K562 (cell line): ENCODE measurements around the gene IGFALS. TPM values are rescaled to one million over a fixed set of nuclear protein-coding genes. Genes with fewer than 3 reads are reported as not detected.
A peak's percentile ranks its signal among the peaks of the same experiment; 100 is the strongest.

Source experiments
- ARHGAP35 ChIP-seq: fragments of 450-650 bp; IDR thresholded peaks from 2 replicates; pipeline ENCODE4 v1.6.1; 2018; ENCODE audit not compliant: partially characterized antibody
- BHLHE40 ChIP-seq: IDR thresholded peaks from 2 replicates; pipeline ENCODE4 v1.6.1; 2011; ENCODE audit warnings: low read length, improper control_type of control experiment
- BRCA1 ChIP-seq, 2 experiments: fragments of 450-650 bp in 1 of 2; sonication (generic) in 1 of 2; formaldehyde crosslinking in 1 of 2; IDR thresholded peaks; 2 replicates each; pipeline versions ENCODE4 v1.5.0 to v1.6.1; 2017 to 2020; ENCODE audit warnings: mild to moderate bottlenecking in 1 of 2, missing genetic modification reagents in 1 of 2
- ELK1 ChIP-seq: sonication (generic); formaldehyde crosslinking; IDR thresholded peaks from 2 replicates; pipeline ENCODE4 v1.8.1; 2022; ENCODE audit warnings: missing genetic modification reagents
- EP300 ChIP-seq: IDR thresholded peaks from 2 replicates; pipeline ENCODE4 v1.6.1; 2012; ENCODE audit warnings: low read length, improper control_type of control experiment
- KLF1 ChIP-seq: fragments of 450-650 bp; IDR thresholded peaks from 2 replicates; pipeline ENCODE4 v1.6.1; 2016; ENCODE audit warnings: missing genetic modification characterization, missing compliant biosample characterization
- KLF10 ChIP-seq: fragments of 250-450 bp; sonication (Bioruptor Pico); IDR thresholded peaks from 2 replicates; pipeline ENCODE4 v1.6.1; 2021; ENCODE audit warnings: matching md5 sums
- NKRF ChIP-seq: fragments of 450-650 bp; IDR thresholded peaks from 2 replicates; pipeline ENCODE4 v1.6.1; 2016; ENCODE audit warnings: borderline replicate concordance
- NRF1 ChIP-seq, 2 experiments: fragments of 450-650 bp; IDR thresholded peaks in 1 of 2; conservative IDR thresholded peaks in 1 of 2; 2 replicates each; pipeline ENCODE4 v1.6.1; 2014; ENCODE audit warnings: mild to moderate bottlenecking in 2 of 2
- PKNOX1 ChIP-seq: fragments of 450-650 bp; IDR thresholded peaks from 2 replicates; pipeline ENCODE4 v1.6.1; 2016
- RBM15 ChIP-seq: fragments of 200-400 bp; formaldehyde crosslinking; IDR thresholded peaks from 2 replicates; pipeline ENCODE4 v1.6.1; 2018; ENCODE audit warnings: mild to moderate bottlenecking, low read length, moderate library complexity; ENCODE audit not compliant: insufficient read depth
- YY1 ChIP-seq, 3 experiments: IDR thresholded peaks; 2 replicates each; pipeline ENCODE4 v1.6.1; 2011; ENCODE audit warnings: low read length in 2 of 3, mild to moderate bottlenecking in 2 of 3, moderate library complexity in 2 of 3, borderline replicate concordance in 1 of 3, control low read depth in 1 of 3, low read depth in 1 of 3; ENCODE audit not compliant: insufficient read depth in 3 of 3, insufficient replicate concordance in 2 of 3, control insufficient read depth in 1 of 3, insufficient read length in 1 of 3; ENCODE audit errors: extremely low read depth in 1 of 3
- ZNF507 ChIP-seq: conservative IDR thresholded peaks from 2 replicates; pipeline ENCODE4 v1.6.1; 2017; ENCODE audit warnings: missing genetic modification characterization, missing compliant biosample characterization
- polyA plus RNA-seq, 8 experiments: library from polyadenylated mRNA; depleted of rRNA in 4 of 8; stranded (reverse) in 5 of 8; unstranded in 3 of 8; fragments of >200 nt; fragmentation: Nextera tagmentation in 2 of 8; fragmentation: Illumina TruSeq in 1 of 8; extraction: Ambion mirVana in 2 of 8; extraction: Trizol in 1 of 8; gene quantifications; 2 replicates each; pipeline versions ENCODE4 v1.2.1 to v1.2.3, GENCODE V29; 2011 to 2014; ENCODE audit warnings: inconsistent platforms in 1 of 8, missing spikeins in 1 of 8
- total RNA-seq, 7 experiments: library from RNA; depleted of rRNA in 6 of 7; stranded (reverse); fragments of >200 nt in 6 of 7; fragmentation: Illumina TruSeq in 2 of 7; extraction: Trizol in 2 of 7; gene quantifications; 2 replicates each; pipeline versions ENCODE4 v1.2.1 to v1.2.3, GENCODE V29; 2011 to 2021; ENCODE audit warnings: low replicate concordance in 1 of 7
- TF ChIP-seq, protein P1 (sequence below), 2 experiments: IDR thresholded peaks; 2 replicates each; pipeline ENCODE4 v1.6.1; 2011; ENCODE audit warnings: borderline replicate concordance in 1 of 2, control low read depth in 1 of 2, low read depth in 1 of 2, low read length in 1 of 2, mild to moderate bottlenecking in 1 of 2, mixed read lengths in 1 of 2, moderate library complexity in 1 of 2; ENCODE audit not compliant: insufficient read depth in 1 of 2, insufficient read length in 1 of 2, poor library complexity in 1 of 2, severe bottlenecking in 1 of 2; ENCODE audit errors: extremely low read depth in 1 of 2
- TF ChIP-seq, protein P2 (sequence below): fragments of 250-450 bp; sonication (Bioruptor Pico); IDR thresholded peaks from 2 replicates; pipeline ENCODE4 v1.5.0; 2020; ENCODE audit warnings: mild to moderate bottlenecking, borderline replicate concordance
- TF ChIP-seq, protein P3 (sequence below): fragments of 450-650 bp; formaldehyde crosslinking; IDR thresholded peaks from 2 replicates; pipeline ENCODE4 v1.4.0; 2022; ENCODE audit warnings: mild to moderate bottlenecking, moderate library complexity

IGFALS gene
- total and polyA plus RNA-seq, 9 of the 15 experiments (the other 6 are each of a cell fraction or from before 2014, with no cell fraction given): not detected

- TF ChIP-seq BRCA1 (IDR thresholded peaks at IDR 0.05): no peak
- 0 out of 2 replicates have a peak, but pooled peaks have one; percentile 1 for TF ChIP-seq BRCA1 (CRISPR knock-in tag; IDR thresholded peaks at IDR 0.05)
- no peak for TF ChIP-seq ELK1 (CRISPR knock-in tag)
- no peak for TF ChIP-seq KLF1 (tag)
- TF ChIP-seq ZNF507: no peak
- TF ChIP-seq, protein P1, sequence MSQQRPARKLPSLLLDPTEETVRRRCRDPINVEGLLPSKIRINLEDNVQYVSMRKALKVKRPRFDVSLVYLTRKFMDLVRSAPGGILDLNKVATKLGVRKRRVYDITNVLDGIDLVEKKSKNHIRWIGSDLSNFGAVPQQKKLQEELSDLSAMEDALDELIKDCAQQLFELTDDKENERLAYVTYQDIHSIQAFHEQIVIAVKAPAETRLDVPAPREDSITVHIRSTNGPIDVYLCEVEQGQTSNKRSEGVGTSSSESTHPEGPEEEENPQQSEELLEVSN (IDR thresholded peaks at IDR 0.05; ENCODE audit: borderline replicate concordance in 1 of 2, extremely low read depth in 1 of 2, insufficient read depth in 1 of 2, insufficient read length in 1 of 2, low read depth in 1 of 2, low read length in 1 of 2, poor library complexity in 1 of 2, severe bottlenecking in 1 of 2): peak in 1 of 2 experiments; percentile 71
- no peak for TF ChIP-seq RBM15
- no peak for TF ChIP-seq YY1 (IDR thresholded peaks at IDR 0.05; ENCODE audit: borderline replicate concordance in 1 of 3, control insufficient read depth in 1 of 3, extremely low read depth in 1 of 3, insufficient read depth in 3 of 3, insufficient read length in 1 of 3, insufficient replicate concordance in 2 of 3, low read depth in 1 of 3, low read length in 2 of 3)
- TF ChIP-seq, protein P2, sequence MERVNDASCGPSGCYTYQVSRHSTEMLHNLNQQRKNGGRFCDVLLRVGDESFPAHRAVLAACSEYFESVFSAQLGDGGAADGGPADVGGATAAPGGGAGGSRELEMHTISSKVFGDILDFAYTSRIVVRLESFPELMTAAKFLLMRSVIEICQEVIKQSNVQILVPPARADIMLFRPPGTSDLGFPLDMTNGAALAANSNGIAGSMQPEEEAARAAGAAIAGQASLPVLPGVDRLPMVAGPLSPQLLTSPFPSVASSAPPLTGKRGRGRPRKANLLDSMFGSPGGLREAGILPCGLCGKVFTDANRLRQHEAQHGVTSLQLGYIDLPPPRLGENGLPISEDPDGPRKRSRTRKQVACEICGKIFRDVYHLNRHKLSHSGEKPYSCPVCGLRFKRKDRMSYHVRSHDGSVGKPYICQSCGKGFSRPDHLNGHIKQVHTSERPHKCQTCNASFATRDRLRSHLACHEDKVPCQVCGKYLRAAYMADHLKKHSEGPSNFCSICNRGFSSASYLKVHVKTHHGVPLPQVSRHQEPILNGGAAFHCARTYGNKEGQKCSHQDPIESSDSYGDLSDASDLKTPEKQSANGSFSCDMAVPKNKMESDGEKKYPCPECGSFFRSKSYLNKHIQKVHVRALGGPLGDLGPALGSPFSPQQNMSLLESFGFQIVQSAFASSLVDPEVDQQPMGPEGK (CRISPR knock-in tag): no peak
- no peak for TF ChIP-seq KLF10 (CRISPR knock-in tag)
- TF ChIP-seq PKNOX1: peak; percentile 23; the same call in 1 of the 2 replicates
- TF ChIP-seq, protein P3, sequence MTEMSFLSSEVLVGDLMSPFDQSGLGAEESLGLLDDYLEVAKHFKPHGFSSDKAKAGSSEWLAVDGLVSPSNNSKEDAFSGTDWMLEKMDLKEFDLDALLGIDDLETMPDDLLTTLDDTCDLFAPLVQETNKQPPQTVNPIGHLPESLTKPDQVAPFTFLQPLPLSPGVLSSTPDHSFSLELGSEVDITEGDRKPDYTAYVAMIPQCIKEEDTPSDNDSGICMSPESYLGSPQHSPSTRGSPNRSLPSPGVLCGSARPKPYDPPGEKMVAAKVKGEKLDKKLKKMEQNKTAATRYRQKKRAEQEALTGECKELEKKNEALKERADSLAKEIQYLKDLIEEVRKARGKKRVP (CRISPR knock-in tag): no peak
- TF ChIP-seq EP300: no peak
- TF ChIP-seq NRF1 (conservative IDR thresholded peaks at IDR 0.05 in 1 of 2, IDR thresholded peaks at IDR 0.05 in 1 of 2): peak; percentile 78 to 83
- TF ChIP-seq NKRF: no peak
- TF ChIP-seq BHLHE40: no peak
- no peak for TF ChIP-seq ARHGAP35
Observed at GRCh38 chr16:1772362-1772907, 21.1 kb downstream of the IGFALS start, which contains the start of gene EME2 (continued).
